GM18873 (cell line): Measurements from ENCODE around the gene TRPC6.

ENCODE experiments used
- ATAC-seq: cut with Tn5 transposase; IDR thresholded peaks from one replicate; pipeline ENCODE4 v1.9.1; 2021; ENCODE audit warnings: mild to moderate bottlenecking, moderate library complexity, moderate number of reproducible peaks; ENCODE audit not compliant: unreplicated experiment, low FRiP score

Gene TRPC6

DNA sequence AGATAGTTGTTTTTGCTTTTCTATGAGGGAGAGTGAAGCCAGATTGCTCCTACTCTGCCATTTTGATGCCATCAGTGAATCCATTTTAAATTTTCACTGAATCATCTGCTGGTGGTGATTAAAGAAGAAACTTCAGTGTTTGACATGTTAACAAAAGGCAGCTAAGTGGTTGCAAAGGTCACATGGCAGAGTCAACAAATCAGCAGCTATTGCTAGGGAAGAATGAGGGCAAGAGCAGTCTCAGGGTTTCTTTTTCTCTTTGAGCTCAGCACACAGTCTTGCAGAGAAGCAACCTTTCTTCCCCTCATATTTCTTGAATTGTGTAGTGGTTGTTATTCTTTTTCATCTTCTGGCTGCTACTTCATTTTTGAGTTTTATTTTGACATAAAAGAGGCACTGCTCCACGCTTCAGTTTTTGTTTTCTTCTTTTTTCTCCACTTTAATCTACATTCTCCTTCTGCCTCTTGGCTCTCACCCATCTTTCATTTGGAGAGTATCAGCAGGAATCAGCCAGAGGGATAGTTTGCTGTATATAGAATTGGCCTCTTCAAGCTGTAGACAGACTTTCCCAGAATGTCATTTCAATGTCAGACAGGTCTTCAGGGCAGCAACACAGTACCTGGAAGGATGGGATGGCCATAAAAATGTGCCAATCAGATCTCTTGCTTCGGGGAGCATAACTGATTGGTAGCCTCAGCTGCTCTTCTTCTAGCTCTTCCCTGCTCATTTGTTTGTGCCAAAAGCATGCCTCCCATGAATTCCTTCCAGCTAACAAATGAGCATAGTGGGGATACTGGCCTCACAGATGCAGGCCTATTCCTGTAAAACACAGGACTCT, 153.9 kb downstream of the TRPC6 start:
- no peak for ATAC-seq

DNA sequence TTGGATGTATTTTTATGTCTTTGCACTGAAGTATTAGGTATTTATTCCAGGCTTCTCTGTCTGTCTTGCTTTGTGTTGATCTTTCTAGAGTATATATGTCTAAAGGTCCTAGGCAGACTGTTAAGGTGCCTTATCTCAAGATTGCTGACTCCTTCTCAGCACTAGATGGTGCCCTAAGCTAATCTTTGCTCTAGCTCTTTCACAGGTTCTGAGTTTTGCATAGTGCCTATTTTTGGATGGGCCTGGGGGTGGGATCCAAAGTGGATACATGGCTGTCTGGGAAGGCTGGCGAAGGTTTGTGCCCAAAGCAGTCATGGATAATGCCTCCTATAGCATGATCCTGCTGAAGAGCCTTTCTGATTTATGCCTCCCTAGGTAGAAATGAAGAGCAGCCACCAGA, 154.9 kb downstream of the TRPC6 start:
- ATAC-seq = no peak

DNA sequence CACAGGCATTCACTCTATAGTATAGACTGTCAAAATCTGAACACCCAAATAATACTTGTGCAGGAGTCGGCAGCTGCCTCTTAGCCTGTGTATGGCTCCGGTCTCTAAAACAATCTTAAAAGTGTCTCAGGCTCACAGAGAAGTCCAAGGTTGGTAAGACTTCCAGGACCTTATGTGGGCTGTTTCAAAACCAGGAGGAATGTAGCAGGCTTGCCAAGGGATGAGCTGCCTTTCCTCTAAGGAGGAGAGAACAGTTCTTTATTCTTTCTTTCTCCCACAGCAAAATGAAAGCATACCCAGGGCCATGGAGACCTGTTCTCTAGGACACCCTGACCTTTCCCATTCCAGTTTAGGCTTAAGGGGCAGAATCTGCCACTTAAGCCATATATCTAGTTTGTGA, 176.5 kb downstream of the TRPC6 start:
- no peak for ATAC-seq
